Right ventricle myocardium inferior (tissue), 1 donor: ENCODE results near the gene HTT-AS. TPM values are rescaled to one million over a fixed set of nuclear protein-coding genes. Genes with fewer than 3 reads are reported as not detected.
"Not testable (repeated sequence)": the region's sequence is repeated elsewhere in the genome, so short reads cannot be mapped to it uniquely, and the experiment has no call there.

Source experiments
- ATAC-seq: fragments of 200-7000 bp; cut with Tn5 transposase; one replicate; pipeline ENCODE4 v1.9.1; 2020; ENCODE audit warnings: mild to moderate bottlenecking, moderate library complexity
- DNase-seq: peaks from one replicate; pipeline ENCODE4 v3.0.0; 2021; ENCODE audit errors: missing footprints
- intact Hi-C: fragments of 100-400 bp; cut with DNase I; formaldehyde crosslinking; loops from one replicate; pipeline ENCODE4 v1.11.0; 2022
- total RNA-seq: library from RNA; stranded (reverse); fragmentation: NEBNext Ultra II Directional; extraction: Animal tissue kit (Norgen Biotek cat#: 25700); gene quantifications from one replicate; pipeline ENCODE4 v1.2.1, GENCODE V29; 2021
- donor health status: DM: no; HTN: yes; CAD: no; lungs with severe emphysema.

HTT-AS gene
- total RNA-seq, 1 donor from 2014 or later = not detected

GRCh38 chr4:3096202-3096601 is 21.9 kb upstream of the HTT-AS start:
- ATAC-seq = no peak
- DNase-seq = no peak
- intact Hi-C loops = no loop called here

GRCh38 chr4:3094701-3095100 is 20.4 kb upstream of the HTT-AS start:
- ATAC-seq, intact Hi-C loops, DNase-seq: not testable (repeated sequence)

GRCh38 chr4:3091464-3091863 is 17.1 kb upstream of the HTT-AS start:
- ATAC-seq (no peak), DNase-seq (no peak)
- intact Hi-C loops = no loop called here

- no peak for DNase-seq
- ATAC-seq = no peak
- intact Hi-C loops = no loop called here
Observed at GRCh38 chr4:3087115-3087797, 12.9 kb upstream of the HTT-AS start.

DNA sequence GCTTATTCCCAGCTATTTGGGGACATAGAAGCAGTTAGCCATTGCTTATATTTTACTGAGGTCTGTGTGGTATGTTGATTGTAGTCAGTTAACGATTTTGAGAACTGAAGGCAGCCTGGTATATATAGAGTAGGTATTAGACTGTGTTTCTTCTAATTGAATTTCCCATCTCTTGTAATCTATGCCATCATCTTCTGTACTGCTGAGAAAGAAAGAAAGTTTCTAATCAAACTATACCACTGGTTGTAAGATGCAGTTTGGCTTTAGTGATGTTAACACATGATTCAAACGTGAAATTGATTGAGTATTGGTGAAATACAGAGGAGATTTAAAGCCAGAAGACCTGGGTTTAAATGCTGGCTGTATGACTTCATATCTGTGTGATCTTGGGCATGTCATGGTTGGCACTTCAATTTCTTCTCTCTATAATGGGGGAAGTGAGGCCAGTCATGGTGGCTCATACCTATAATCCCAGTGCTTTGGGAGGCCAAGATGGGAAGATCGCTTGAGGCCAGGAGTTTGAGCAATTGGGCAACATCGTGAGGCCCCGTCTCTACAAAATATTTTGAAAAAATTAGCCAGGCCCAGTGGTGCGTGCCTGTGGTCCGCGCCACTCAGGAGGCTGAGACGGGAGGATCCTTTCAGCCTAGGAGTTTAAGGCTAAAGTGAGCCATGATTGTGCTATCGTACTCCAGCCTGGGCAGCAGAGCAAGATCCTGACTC is 11.8 kb upstream of the HTT-AS start:
- ATAC-seq = no peak
- intact Hi-C loops = no loop called here
- DNase-seq = no peak

DNA sequence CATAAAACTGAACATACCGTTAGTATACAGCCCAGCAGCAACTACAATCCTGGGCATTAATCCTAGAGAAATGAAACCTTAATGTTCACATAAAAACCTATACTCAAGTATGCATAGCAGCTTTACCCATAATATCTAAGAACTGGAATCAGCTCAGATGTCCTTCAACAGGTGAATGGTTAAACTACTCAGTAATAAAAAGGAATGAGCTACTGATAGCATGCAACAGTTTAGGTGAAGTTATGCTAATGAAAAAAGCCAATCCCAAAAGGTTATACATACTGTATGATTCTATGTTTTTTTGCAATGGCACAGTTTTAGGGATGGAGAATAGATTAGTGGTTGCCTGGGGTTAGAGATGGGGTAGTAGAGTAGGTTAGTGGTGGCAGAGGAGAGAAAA is 9.4 kb upstream of the HTT-AS start:
- DNase-seq (no peak), ATAC-seq (no peak)
- intact Hi-C loops = no loop called here

GRCh38 chr4:3082925-3083515 is 8.7 kb upstream of the HTT-AS start:
- intact Hi-C loops = no loop called here
- no peak for ATAC-seq
- no peak for DNase-seq

DNA sequence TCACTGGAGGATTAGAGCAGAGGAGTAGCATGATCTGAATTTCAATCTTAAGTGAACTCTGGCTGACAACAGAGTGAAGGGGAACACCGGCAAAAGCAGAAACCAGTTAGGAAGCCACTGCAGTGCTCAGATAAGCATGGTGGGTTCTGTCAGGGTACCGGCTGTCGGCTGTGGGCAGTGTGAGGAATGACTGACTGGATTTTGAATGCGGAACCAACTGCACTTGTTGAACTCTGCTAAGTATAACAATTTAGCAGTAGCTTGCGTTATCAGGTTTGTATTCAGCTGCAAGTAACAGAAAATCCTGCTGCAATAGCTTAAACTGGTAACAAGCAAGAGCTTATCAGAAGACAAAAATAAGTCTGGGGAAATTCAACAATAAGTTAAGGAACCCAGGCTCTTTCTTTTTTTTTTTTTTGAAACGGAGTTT is 5.4 kb upstream of the HTT-AS start:
- intact Hi-C loops = loop anchor here (10.0 kb wide), 1 partner anchor 545 kb away; the partner anchor contains the start of gene FAM193A
- DNase-seq (no peak), ATAC-seq (no peak)

GRCh38 chr4:3077796-3078195 is 3.5 kb upstream of the HTT-AS start:
- ATAC-seq (no peak), DNase-seq (no peak)
- intact Hi-C loops = loop anchor here (10.0 kb wide), 1 partner anchor 543 kb away; the partner anchor contains the start of gene FAM193A

GRCh38 chr4:3075652-3075981 is 1.3 kb upstream of the HTT-AS start:
- no peak for DNase-seq
- intact Hi-C loops = loop anchor here (10.0 kb wide), 1 partner anchor 541 kb away; the partner anchor contains the start of gene FAM193A
- ATAC-seq = no peak

GRCh38 chr4:3074846-3075651 is 711 bp upstream of the HTT-AS start:
- ATAC-seq = no peak
- peak; percentile 78 for DNase-seq
- intact Hi-C loops = loop anchor here (10.0 kb wide), 1 partner anchor 540 kb away; the partner anchor contains the start of gene FAM193A

DNA sequence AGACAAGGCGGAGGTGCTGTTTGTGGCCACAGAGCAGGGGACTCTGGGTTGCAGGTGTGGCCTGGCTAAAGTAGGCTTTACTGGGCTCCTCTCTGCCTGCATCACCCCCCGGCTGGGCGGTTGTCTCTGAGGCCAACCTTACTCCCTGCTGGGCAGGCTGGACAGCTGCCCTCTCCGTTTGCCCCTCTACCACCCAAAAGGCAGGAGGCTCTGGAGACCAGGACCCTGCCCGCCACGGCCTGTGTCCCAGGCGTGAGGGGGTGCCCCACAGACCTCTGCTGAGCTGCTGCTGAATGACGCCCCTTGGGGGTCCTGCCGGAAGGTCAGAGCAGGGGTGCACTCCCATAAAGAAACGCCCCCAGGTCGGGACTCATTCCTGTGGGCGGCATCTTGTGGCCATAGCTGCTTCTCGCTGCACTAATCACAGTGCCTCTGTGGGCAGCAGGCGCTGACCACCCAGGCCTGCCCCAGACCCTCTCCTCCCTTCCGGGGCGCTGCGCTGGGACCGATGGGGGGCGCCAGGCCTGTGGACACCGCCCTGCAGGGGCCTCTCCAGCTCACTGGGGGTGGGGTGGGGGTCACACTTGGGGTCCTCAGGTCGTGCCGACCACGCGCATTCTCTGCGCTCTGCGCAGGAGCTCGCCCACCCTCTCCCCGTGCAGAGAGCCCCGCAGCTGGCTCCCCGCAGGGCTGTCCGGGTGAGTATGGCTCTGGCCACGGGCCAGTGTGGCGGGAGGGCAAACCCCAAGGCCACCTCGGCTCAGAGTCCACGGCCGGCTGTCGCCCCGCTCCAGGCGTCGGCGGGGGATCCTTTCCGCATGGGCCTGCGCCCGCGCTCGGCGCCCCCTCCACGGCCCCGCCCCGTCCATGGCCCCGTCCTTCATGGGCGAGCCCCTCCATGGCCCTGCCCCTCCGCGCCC is 920 bp downstream of the HTT-AS start:
- intact Hi-C loops = loop anchor here (10.0 kb wide), 1 partner anchor 539 kb away; the partner anchor contains the start of gene FAM193A
- ATAC-seq (no peak), DNase-seq (no peak)

DNA sequence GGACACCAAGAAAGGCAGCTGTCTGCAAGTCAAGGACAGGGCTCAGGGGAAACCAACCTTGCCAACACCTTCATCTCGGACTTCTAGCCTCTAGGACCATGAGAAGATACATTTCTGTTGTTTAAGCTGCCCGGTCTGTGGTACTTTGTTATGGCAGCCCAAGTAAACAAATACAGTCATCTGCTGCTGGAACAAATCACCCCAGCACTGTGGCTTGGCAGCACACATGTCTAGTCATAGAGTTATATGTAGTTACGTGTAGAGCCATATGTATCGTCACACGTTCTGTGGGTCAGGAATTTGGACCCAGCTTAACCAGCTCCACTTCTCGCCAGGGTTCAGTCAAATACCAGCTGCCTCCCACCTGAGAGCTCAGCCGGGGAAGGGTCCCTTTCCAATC is 2.5 kb downstream of the HTT-AS start:
- intact Hi-C loops = loop anchor here (10.0 kb wide), 1 partner anchor 537 kb away; the partner anchor contains the start of gene FAM193A
- DNase-seq = no peak
- ATAC-seq = no peak

GRCh38 chr4:3070709-3071500 is 3.4 kb downstream of the HTT-AS start:
- intact Hi-C loops = loop anchor here (10.0 kb wide), 1 partner anchor 536 kb away; the partner anchor contains the start of gene FAM193A
- no peak for ATAC-seq
- no peak for DNase-seq

DNA sequence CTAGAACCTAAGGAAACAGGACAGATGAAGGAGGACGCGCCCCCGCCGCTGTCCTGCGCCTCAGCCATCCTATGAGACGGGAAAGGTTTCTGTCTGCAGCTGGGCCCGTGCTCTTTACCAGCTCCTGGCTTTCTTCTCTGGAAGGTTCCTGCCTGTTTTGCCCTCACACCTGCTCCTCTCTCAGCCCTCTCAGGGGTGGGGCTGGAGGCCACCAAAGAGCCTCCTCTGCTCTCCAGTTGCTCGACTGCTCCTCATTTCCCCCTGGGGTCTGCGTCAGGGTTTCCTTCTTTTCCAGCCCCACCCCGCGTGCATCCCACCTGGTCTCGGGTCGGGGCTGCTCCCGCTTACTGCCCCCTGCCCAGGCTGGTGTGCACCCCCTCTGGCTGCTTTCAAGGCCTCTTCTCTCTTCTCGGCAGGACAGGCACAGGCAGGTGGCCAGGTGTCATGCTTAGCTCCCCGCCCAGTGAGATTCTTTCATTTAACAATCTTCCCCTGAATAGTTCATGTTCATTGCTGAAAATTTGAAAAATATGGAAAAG is 4.6 kb downstream of the HTT-AS start:
- DNase-seq (no peak), ATAC-seq (no peak)
- intact Hi-C loops = loop anchor here (10.0 kb wide), 1 partner anchor 535 kb away; the partner anchor contains the start of gene FAM193A

DNA sequence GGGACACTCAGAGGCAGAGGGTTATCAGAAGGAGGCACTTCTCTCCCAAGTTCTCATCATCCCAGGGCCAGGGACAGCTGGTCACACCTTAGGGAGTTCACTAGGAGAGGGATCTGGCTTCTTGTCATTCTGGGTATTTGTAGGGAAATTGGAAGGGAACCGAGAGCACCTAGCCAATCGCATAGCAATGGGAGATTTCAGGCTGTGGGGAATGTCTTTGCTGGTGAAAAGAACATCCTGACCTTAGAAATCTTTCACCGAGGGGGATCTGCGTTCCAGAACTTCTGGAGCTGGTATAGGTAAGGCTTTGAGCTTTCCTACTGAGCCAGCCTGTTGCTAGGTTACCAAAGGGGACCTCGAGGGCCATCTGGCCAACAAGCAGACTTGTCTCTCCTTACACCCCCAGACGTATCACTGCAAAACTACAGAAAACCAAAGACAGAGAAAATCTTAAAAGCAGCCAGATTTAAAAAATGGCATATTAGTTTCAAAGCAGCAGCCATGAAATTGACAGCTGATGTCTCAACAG is 6.8 kb downstream of the HTT-AS start:
- ATAC-seq = no peak
- intact Hi-C loops = no loop called here

More for the DNA sequence above, 6.8 kb downstream of the HTT-AS start:
- DNase-seq = no peak
